Right lobe of liver (tissue), 4 donors: ENCODE results near the gene ITGB3.

Experiments used
- CTCF ChIP-seq, 4 donors: fragments of 200-600 bp in 3 of 4; fragments of 450-650 bp in 1 of 4; IDR thresholded peaks; one replicate each; pipeline versions ENCODE4 v1.5.1 to v1.8.0; 2016 to 2022; ENCODE audit warnings: antibody characterized with exemption in 4 of 4, mild to moderate bottlenecking in 2 of 4
- POLR2A ChIP-seq: fragments of 450-650 bp; IDR thresholded peaks from one replicate; pipeline ENCODE4 v1.6.1; 2017; ENCODE audit warnings: antibody characterized with exemption, mild to moderate bottlenecking
- donor health status: DM: no; HTN: no; CAD: no.
- donor health status: DM: no; HTN: no; CAD: no.
- donor health status: DM: no; HTN: yes; CAD: no.

DNA sequence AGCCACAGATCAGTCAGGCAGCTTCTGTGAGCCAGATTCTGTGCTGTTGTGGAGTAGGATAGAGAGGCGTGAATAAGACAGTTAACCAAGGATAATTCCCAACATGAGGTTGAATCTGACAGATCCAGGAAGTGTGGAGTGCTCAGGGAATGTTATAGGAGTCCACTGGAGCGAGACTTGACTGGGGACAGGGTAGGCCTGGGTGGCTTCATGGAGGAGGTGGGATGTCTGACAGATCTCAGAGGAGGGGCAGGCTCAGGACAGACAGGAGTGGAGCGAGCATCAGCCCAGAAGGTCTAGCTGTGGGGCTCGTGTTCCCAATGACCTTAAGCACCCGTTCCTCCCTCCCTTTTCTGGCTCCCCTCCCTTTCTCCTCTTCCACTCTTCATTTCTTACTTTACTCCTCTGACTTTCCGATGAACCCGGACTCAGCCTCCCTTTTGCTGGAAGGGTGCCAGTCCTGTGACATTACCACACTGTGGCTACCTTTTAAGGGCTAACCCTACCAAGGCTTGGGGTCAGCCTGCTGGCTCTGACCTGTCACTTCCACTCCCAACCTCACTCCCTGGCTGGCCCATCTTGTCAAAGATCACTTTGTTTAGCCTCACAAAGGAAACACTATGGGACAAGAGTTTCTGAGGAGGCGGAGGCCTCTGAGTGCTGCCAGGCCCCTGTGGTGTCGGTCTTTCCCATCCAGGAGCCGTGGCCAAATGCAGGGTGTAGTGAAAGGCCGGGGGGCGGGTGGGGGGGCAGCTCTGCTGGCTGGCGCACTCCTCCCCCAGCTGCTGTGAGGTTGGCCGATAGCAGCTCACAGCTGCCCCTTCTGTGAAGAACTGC is 41.6 kb downstream of the ITGB3 start:
- TF ChIP-seq POLR2A = no peak
- no peak for TF ChIP-seq CTCF (IDR thresholded peaks at IDR 0.05)
